Esophagus squamous epithelium (tissue), 5 donors: ENCODE measurements around the gene TAF1. TPM values are rescaled to one million over a fixed set of nuclear protein-coding genes. Genes with fewer than 3 reads are reported as not detected.

Source experiments
- DNase-seq: peaks from one replicate; lab custom pipeline; 2025; lab: John Stamatoyannopoulos, UW
- H3K27ac ChIP-seq, 4 donors: fragments of 200-600 bp; sonication (generic); one replicate each; pipeline ENCODE4 v1.5.1; 2016 to 2019; ENCODE audit warnings: mild to moderate bottlenecking in 1 of 4
- H3K27me3 ChIP-seq, 4 donors: fragments of 200-600 bp; sonication (generic); 1 replicate in 3 of 4; 2 replicates in 1 of 4; pipeline versions ENCODE4 v1.5.1 to v1.6.0; 2017 to 2021; ENCODE audit warnings: antibody characterized with exemption in 1 of 4
- H3K36me3 ChIP-seq, 3 donors: fragments of 200-600 bp; sonication (generic); one replicate each; pipeline ENCODE4 v1.5.1; 2016 to 2019
- H3K4me1 ChIP-seq, 3 donors: fragments of 200-600 bp; sonication (generic); one replicate each; pipeline ENCODE4 v1.5.1; 2017 to 2019
- H3K4me3 ChIP-seq, 4 donors: fragments of 200-600 bp; sonication (generic); 1 replicate in 3 of 4; 2 replicates in 1 of 4; pipeline ENCODE4 v1.5.1; 2016 to 2019; ENCODE audit warnings: mild to moderate bottlenecking in 2 of 4, moderate library complexity in 1 of 4
- H3K9me3 ChIP-seq, 3 donors: fragments of 200-600 bp; sonication (generic); one replicate each; pipeline ENCODE4 v1.5.1; 2016 to 2019
- POLR2A ChIP-seq, 4 donors: fragments of 450-650 bp; IDR thresholded peaks; one replicate each; pipeline ENCODE4 v1.6.1; 2017; ENCODE audit warnings: antibody characterized with exemption in 4 of 4, mild to moderate bottlenecking in 4 of 4, moderate library complexity in 3 of 4
- WGBS, 2 donors: methylation state at CpG; one replicate each; pipeline ENCODE4 v1.1.5; 2018; 5-methylcytosine and 5-hydroxymethylcytosine counted together
- intact Hi-C: fragments of 100-400 bp; cut with DNase I; formaldehyde crosslinking; loops from one replicate; pipeline ENCODE4 v1.15.0; 2022
- small RNA-seq, 4 donors: library from RNA; depleted of rRNA; stranded (forward); fragments of <200 nt; gene quantifications; one replicate each; pipeline ENCODE3, GENCODE V24; 2016
- total RNA-seq, 4 donors: library from RNA; depleted of rRNA; stranded (reverse); fragments of >200 nt; gene quantifications; one replicate each; pipeline ENCODE4 v1.1.0, GENCODE V29; 2016
- TF ChIP-seq, protein P1 (sequence below), 6 experiments: fragments of 450-650 bp in 4 of 6; fragments of 200-600 bp in 2 of 6; sonication (generic) in 2 of 6; IDR thresholded peaks; one replicate each; pipeline ENCODE4 v1.5.1; 2016 to 2019; ENCODE audit warnings: antibody characterized with exemption in 6 of 6, mild to moderate bottlenecking in 4 of 6, moderate library complexity in 4 of 6
- donor health status: DM: yes; HTN: yes; CAD: no.

The TAF1 gene
- total RNA-seq, 4 donors from 2014 or later = 18.6 to 54.2 (median 22.6) TPM

DNA sequence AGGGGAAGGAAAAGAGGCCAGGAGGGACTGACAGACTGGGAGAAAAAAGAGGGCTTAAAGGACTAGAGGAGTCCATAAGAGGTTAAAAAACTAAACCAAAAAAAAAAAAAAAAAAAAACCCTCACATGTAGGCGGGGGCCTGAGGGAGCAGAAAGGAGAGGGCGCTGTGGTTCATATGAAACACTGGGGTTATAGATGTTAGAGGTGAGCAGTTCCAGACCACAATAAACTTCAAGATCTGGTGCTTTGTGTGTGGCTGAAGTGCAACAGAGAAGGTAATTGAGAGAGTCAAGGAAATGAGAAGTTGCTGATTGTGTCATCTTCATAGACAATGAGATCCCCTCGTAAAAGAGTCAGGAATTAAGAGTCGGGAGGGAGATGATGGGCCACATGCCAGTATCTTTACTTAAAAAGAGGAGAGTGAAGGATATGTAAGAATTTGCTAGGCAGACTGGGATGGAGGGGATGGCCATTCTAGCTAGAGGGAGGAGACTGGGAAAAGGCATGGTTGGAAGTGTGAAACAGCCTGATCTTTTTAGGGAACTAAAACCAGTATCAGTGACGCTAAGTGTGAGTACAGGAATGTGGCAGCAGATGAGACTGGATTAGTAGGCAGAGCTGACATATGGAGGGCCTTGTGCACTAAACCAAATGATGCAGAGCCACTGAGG lies 148.3 kb downstream of the TAF1 start:
- H3K27ac ChIP-seq = no peak overlapping the region
- no peaks in the 10 kb centered on the region for H3K9me3 ChIP-seq
- intact Hi-C loops = no loop called here
- no peaks in the 10 kb centered on the region for H3K27me3 ChIP-seq
- 31% methylated on average over 5 of the region's 5 CpGs for WGBS, 2 donors
- H3K4me3 ChIP-seq = no peak overlapping the region
- TF ChIP-seq, protein P1, sequence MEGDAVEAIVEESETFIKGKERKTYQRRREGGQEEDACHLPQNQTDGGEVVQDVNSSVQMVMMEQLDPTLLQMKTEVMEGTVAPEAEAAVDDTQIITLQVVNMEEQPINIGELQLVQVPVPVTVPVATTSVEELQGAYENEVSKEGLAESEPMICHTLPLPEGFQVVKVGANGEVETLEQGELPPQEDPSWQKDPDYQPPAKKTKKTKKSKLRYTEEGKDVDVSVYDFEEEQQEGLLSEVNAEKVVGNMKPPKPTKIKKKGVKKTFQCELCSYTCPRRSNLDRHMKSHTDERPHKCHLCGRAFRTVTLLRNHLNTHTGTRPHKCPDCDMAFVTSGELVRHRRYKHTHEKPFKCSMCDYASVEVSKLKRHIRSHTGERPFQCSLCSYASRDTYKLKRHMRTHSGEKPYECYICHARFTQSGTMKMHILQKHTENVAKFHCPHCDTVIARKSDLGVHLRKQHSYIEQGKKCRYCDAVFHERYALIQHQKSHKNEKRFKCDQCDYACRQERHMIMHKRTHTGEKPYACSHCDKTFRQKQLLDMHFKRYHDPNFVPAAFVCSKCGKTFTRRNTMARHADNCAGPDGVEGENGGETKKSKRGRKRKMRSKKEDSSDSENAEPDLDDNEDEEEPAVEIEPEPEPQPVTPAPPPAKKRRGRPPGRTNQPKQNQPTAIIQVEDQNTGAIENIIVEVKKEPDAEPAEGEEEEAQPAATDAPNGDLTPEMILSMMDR (IDR thresholded peaks at IDR 0.05) = no peak
- no peak for TF ChIP-seq POLR2A (IDR thresholded peaks at IDR 0.05)
- no peaks in the 10 kb centered on the region for H3K4me1 ChIP-seq
- DNase-seq = no peak
- H3K36me3 ChIP-seq = no peaks in the 10 kb centered on the region

DNA sequence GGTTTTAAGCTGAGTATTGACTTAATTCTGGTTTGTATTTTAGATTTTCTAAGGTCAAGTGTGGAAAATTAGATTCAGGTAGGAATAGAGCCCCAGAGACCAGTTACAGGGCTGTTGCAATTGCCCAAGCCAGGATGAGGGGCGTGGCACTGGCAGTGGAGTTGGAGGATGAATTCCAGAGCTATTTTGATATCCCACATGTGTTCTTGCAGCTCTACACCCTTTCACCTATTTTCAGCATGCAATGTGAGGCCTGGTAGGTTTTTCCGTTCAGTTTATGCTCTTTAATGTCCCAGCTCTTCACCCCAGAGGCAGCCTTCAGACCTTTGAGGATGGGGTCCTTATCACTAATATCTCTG lies 148.9 kb downstream of the TAF1 start:
- no peaks in the 10 kb centered on the region for H3K4me1 ChIP-seq
- 40 to 63% methylated on average over 1 to 2 of the region's 2 CpGs for WGBS, 2 donors
- H3K36me3 ChIP-seq = no peaks in the 10 kb centered on the region
- TF ChIP-seq, protein P1 (IDR thresholded peaks at IDR 0.05) = no peak
- TF ChIP-seq POLR2A (IDR thresholded peaks at IDR 0.05) = no peak
- H3K4me3 ChIP-seq = no peak overlapping the region
- no peaks in the 10 kb centered on the region for H3K9me3 ChIP-seq
- no peak overlapping the region for H3K27ac ChIP-seq
- no peaks in the 10 kb centered on the region for H3K27me3 ChIP-seq
- no peak for DNase-seq
- intact Hi-C loops = no loop called here

Small RNA genes within 50 kb of the gene (small RNA-seq; reads per million reads assigned to genes)
- gene AL590762.4 (0 reads per million in 4 donors), gene RF00019 (0 reads per million in 4 donors)

Other genes starting within 250 kb of the TAF1 start
- 10 to 100 TPM; 19.9 to 34.0 (median 24.3) TPM for gene MED12, start 247.8 kb upstream of the TAF1 start, total RNA-seq
- gene NLGN3, start 221.5 kb upstream of the TAF1 start, total RNA-seq = under 1 TPM in 3 of 4 donors, not detected in 1; 0.21 to 0.38 (median 0.23) TPM
- gene GJB1, start 143.1 kb upstream of the TAF1 start, total RNA-seq = under 1 TPM in 2 of 4 donors, not detected in 2; 0.19 to 0.32 TPM
- gene ZMYM3, start 112.2 kb upstream of the TAF1 start, total RNA-seq = 10 to 100 TPM in 1 of 4 donors, 1 to 10 TPM in 3; 5.7 to 10.9 (median 8.3) TPM
- 100 to 1,000 TPM; 126 to 227 (median 187) TPM for gene NONO, start 82.7 kb upstream of the TAF1 start, total RNA-seq
- 1 to 10 TPM; 1.9 to 3.9 (median 2.2) TPM for gene ITGB1BP2, start 64.6 kb upstream of the TAF1 start, total RNA-seq
- gene OGT, start 166.7 kb downstream of the TAF1 start, total RNA-seq = 100 to 1,000 TPM in 1 of 4 donors, 10 to 100 TPM in 3; 56.3 to 157 (median 67.0) TPM
- gene GCNA, start 212.1 kb downstream of the TAF1 start, total RNA-seq = 1 to 10 TPM in 2 of 4 donors, under 1 TPM in 2; 0.35 to 3.1 (median 0.84) TPM